Liver (tissue), 9 donors: ENCODE results near the gene KIF15. TPM values are rescaled to one million over a fixed set of nuclear protein-coding genes. Genes with fewer than 3 reads are reported as not detected.
"Not testable (repeated sequence)": the region's sequence is repeated elsewhere in the genome, so short reads cannot be mapped to it uniquely, and the experiment has no call there.

ENCODE experiments used
- DNase-seq: peaks from one replicate; pipeline ENCODE4 v3.0.0-alpha.2; 2017; ENCODE audit warnings: low spot score
- H3K27ac ChIP-seq, 2 donors: one replicate each; pipeline ENCODE4 v1.7.0; 2013; ENCODE audit warnings: inconsistent platforms in 2 of 2, low read length in 2 of 2, control low read depth in 1 of 2, low read depth in 1 of 2, mild to moderate bottlenecking in 1 of 2
- H3K27me3 ChIP-seq, 4 donors: one replicate each; pipeline versions ENCODE4 v1.6.1 to v1.7.0; 2013; ENCODE audit warnings: low read length in 3 of 4, inconsistent platforms in 1 of 4, mild to moderate bottlenecking in 1 of 4, moderate library complexity in 1 of 4; ENCODE audit not compliant: control insufficient read depth in 4 of 4, insufficient read depth in 4 of 4
- H3K36me3 ChIP-seq, 4 donors: one replicate each; pipeline versions ENCODE4 v1.6.1 to v1.7.0; 2013; ENCODE audit warnings: low read length in 3 of 4, mild to moderate bottlenecking in 3 of 4, low read depth in 1 of 4, moderate library complexity in 1 of 4; ENCODE audit not compliant: control insufficient read depth in 4 of 4, insufficient read depth in 3 of 4
- H3K4me1 ChIP-seq, 4 donors: one replicate each; pipeline versions ENCODE4 v1.6.1 to v1.7.0; 2013; ENCODE audit warnings: low read length in 3 of 4, mild to moderate bottlenecking in 3 of 4, moderate library complexity in 1 of 4; ENCODE audit not compliant: control insufficient read depth in 4 of 4, insufficient read depth in 4 of 4
- H3K4me3 ChIP-seq, 3 donors: one replicate each; pipeline versions ENCODE4 v1.6.1 to v1.7.0; 2013; ENCODE audit warnings: low read length in 3 of 3, control low read depth in 1 of 3, low read depth in 1 of 3, mild to moderate bottlenecking in 1 of 3
- H3K9ac ChIP-seq, 2 donors: one replicate each; pipeline ENCODE4 v1.7.0; 2013; ENCODE audit warnings: low read length in 2 of 2, mild to moderate bottlenecking in 2 of 2, moderate library complexity in 2 of 2, control low read depth in 1 of 2, low read depth in 1 of 2
- H3K9me3 ChIP-seq, 4 donors: one replicate each; pipeline versions ENCODE4 v1.6.1 to v1.7.0; 2013; ENCODE audit warnings: low read length in 3 of 4; ENCODE audit not compliant: control insufficient read depth in 4 of 4
- CTCF ChIP-seq: fragments of 150-350 bp; IDR thresholded peaks from 2 replicates; pipeline ENCODE4 v1.5.1; 2017; ENCODE audit warnings: improper control_type of control experiment, low read depth, low read length; ENCODE audit not compliant: missing input control
- EGR1 ChIP-seq, 2 donors: IDR thresholded peaks; 2 replicates each; pipeline ENCODE4 v1.6.1; 2016 to 2018; ENCODE audit warnings: antibody characterized with exemption in 2 of 2, low read depth in 2 of 2
- FOXA1 ChIP-seq: IDR thresholded peaks from 2 replicates; pipeline ENCODE4 v1.6.1; 2016; ENCODE audit warnings: antibody characterized with exemption
- FOXA2 ChIP-seq: IDR thresholded peaks from 2 replicates; pipeline ENCODE4 v1.6.1; 2016; ENCODE audit warnings: antibody characterized with exemption
- GABPA ChIP-seq, 2 donors: IDR thresholded peaks in 1 of 2; conservative IDR thresholded peaks in 1 of 2; 2 replicates each; pipeline ENCODE4 v1.6.1; 2016; ENCODE audit warnings: antibody characterized with exemption in 2 of 2, mild to moderate bottlenecking in 1 of 2, moderate library complexity in 1 of 2
- HNF4A ChIP-seq, 2 donors: conservative IDR thresholded peaks; 2 replicates each; pipeline ENCODE4 v1.6.1; 2016; ENCODE audit warnings: antibody characterized with exemption in 2 of 2, mild to moderate bottlenecking in 2 of 2
- HNF4G ChIP-seq: IDR thresholded peaks from 2 replicates; pipeline ENCODE4 v1.6.1; 2016; ENCODE audit warnings: antibody characterized with exemption
- JUND ChIP-seq, 2 donors: IDR thresholded peaks; 2 replicates each; pipeline ENCODE4 v1.6.1; 2016; ENCODE audit warnings: antibody characterized with exemption in 2 of 2
- NR2F2 ChIP-seq: IDR thresholded peaks from 2 replicates; pipeline ENCODE4 v1.6.1; 2016; ENCODE audit warnings: antibody characterized with exemption
- RAD21 ChIP-seq, 2 donors: IDR thresholded peaks; 2 replicates each; pipeline ENCODE4 v1.6.1; 2016; ENCODE audit warnings: antibody characterized with exemption in 2 of 2, mild to moderate bottlenecking in 2 of 2
- REST ChIP-seq: IDR thresholded peaks from 2 replicates; pipeline ENCODE4 v1.6.1; 2016; ENCODE audit warnings: antibody characterized with exemption, mild to moderate bottlenecking
- RXRA ChIP-seq, 2 donors: IDR thresholded peaks; 2 replicates each; pipeline ENCODE4 v1.6.1; 2017 to 2018; ENCODE audit warnings: antibody characterized with exemption in 2 of 2, mild to moderate bottlenecking in 1 of 2
- SP1 ChIP-seq: IDR thresholded peaks from 2 replicates; pipeline ENCODE4 v1.6.1; 2018; ENCODE audit warnings: antibody characterized with exemption, mild to moderate bottlenecking
- TAF1 ChIP-seq: conservative IDR thresholded peaks from 2 replicates; pipeline ENCODE4 v1.6.1; 2016; ENCODE audit warnings: antibody characterized with exemption, mild to moderate bottlenecking
- YY1 ChIP-seq: IDR thresholded peaks from 2 replicates; pipeline ENCODE4 v1.6.1; 2016; ENCODE audit warnings: antibody characterized with exemption, mild to moderate bottlenecking
- ZBTB33 ChIP-seq: IDR thresholded peaks from 2 replicates; pipeline ENCODE4 v1.6.1; 2016; ENCODE audit warnings: antibody characterized with exemption
- WGBS: extraction: QIAGEN DNeasy Blood & Tissue Kit; methylation state at CpG from one replicate; pipeline ENCODE4 v1.1.7; 2013; 5-methylcytosine and 5-hydroxymethylcytosine counted together
- polyA plus RNA-seq, 2 donors: library from polyadenylated mRNA; stranded (reverse) in 1 of 2; unstranded in 1 of 2; fragments of 200-250 nt in 1 of 2; fragments of >200 nt in 1 of 2; fragmentation: Nextera tagmentation in 1 of 2; extraction: Ambion mirVana in 1 of 2; gene quantifications; one replicate each; pipeline versions ENCODE4 v1.2.1 to v1.2.3, GENCODE V29; 2013 to 2015
- total RNA-seq, 2 donors: library from RNA; depleted of rRNA; stranded (reverse); fragments of >200 nt; gene quantifications; one replicate each; pipeline ENCODE4 v1.2.3, GENCODE V29; 2014
- TF ChIP-seq, protein P1 (sequence below): IDR thresholded peaks from 2 replicates; pipeline ENCODE4 v1.6.1; 2016; ENCODE audit warnings: antibody characterized with exemption
- TF ChIP-seq, protein P2 (sequence below): IDR thresholded peaks from 2 replicates; pipeline ENCODE4 v1.6.1; 2016; ENCODE audit warnings: antibody characterized with exemption
- donor health status: healthy.
- donor health status: healthy.
- donor health status: healthy.
- donor health status: healthy.
- donor health status: healthy.

The KIF15 gene
- total and polyA plus RNA-seq, 4 donors: under 0.01 to 15.9 (median 0.24) TPM

DNA sequence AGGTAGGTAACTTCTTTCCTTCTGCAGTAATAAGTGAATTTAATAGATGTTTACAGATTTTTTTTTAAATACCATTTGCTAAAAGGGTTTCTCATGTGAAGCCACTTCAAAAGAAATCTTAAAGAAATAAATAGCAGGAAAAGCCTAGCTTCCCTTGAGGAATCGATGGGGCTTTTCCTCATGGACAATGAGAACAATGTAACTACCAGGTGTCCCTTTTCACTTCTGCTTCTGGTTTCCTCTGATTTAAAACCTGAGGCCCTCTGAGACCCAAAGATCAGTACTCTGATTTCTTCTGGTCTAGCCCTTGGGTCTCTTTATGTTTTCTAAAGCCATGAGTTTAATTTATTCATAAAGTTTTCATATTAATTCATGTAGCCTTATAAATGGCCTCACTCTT, 87.0 kb downstream of the KIF15 start:
- DNase-seq: no peak
- Histone ChIP-seq H3K9ac (no peak overlapping the region), H3K9me3 (no peaks in the 10 kb centered on the region), H3K4me1 (no peaks in the 10 kb centered on the region), H3K27ac (no peak overlapping the region), H3K36me3 (no peaks in the 10 kb centered on the region), H3K4me3 (no peak overlapping the region), H3K27me3 (no peaks in the 10 kb centered on the region)
- no peak for TF ChIP-seq HNF4A (conservative IDR thresholded peaks at IDR 0.05)
- 87% methylated on average over 1 of the region's 1 CpG for WGBS

DNA sequence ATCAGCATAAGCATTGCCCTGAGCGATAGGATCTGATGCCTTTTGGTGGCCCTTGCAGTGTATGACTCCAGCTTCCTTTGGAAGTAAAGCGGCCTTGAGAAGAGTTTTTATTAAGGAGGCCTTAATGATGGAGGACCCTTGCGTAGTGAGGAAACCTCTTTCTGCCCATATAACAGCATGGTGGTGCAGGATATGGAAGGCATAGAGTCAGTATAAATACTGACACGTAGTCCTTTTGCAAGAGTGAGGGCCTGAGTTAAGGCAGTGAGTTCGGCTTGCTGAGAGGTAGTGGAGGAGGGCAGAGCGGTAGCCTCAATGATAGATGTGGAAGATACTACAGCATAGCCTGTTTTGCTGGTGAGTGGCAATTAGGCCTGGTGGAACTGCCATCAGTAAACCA, 95.1 kb downstream of the KIF15 start:
- 98% methylated on average over 6 of the region's 6 CpGs for WGBS
- not testable (repeated sequence) for H3K27me3 ChIP-seq, H3K4me3 ChIP-seq, H3K9ac ChIP-seq, H3K36me3 ChIP-seq, H3K27ac ChIP-seq, DNase-seq, H3K9me3 ChIP-seq, H3K4me1 ChIP-seq

DNA sequence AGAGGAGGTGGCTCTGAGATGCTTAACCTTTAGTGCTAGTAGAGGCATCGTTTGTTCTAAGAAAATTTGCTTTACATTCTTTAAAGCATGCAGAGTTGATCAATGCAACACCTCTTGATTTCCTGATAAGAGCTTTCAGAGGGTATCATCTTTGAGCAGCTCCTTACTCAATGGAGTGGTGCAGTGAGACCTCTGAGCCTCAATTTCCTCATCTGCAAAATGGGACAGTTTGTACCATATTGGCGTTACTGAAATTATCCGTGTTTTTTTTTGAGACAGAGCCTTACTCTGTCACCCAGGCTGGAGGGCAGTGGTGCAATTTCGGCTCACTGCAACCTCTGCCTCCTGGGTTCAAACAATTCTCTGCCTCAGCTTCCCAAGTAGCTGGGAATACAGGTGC, 98.5 kb downstream of the KIF15 start:
- Histone ChIP-seq H3K27ac (no peak overlapping the region), H3K4me3 (no peak overlapping the region), H3K9me3 (peaks cover 0 to 2% (median 0%) of the 10 kb centered on the region in 4 donors), H3K9ac (no peak overlapping the region), H3K36me3 (peaks cover 0 to 2% (median 0%) of the 10 kb centered on the region in 4 donors), H3K4me1 (peaks cover 0 to 11% (median 7%) of the 10 kb centered on the region in 4 donors), H3K27me3 (no peaks in the 10 kb centered on the region)
- TF ChIP-seq NR2F2 (no peak), RXRA (IDR thresholded peaks at IDR 0.05) (no peak), FOXA2 (no peak), HNF4G (no peak), HNF4A (conservative IDR thresholded peaks at IDR 0.05) (no peak), ZBTB33 (no peak), CTCF (no peak), TAF1 (no peak), JUND (IDR thresholded peaks at IDR 0.05) (no peak), GABPA (IDR thresholded peaks at IDR 0.05 in 1 of 2, conservative IDR thresholded peaks at IDR 0.05 in 1 of 2) (no peak), YY1 (no peak), FOXA1 (no peak), RAD21 (IDR thresholded peaks at IDR 0.05) (no peak), SP1 (no peak), EGR1 (IDR thresholded peaks at IDR 0.05; ENCODE audit: low read depth in 2 of 2) (no peak), REST (no peak)
- TF ChIP-seq, protein P1, sequence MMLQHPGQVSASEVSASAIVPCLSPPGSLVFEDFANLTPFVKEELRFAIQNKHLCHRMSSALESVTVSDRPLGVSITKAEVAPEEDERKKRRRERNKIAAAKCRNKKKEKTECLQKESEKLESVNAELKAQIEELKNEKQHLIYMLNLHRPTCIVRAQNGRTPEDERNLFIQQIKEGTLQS: no peak
- TF ChIP-seq, protein P2, sequence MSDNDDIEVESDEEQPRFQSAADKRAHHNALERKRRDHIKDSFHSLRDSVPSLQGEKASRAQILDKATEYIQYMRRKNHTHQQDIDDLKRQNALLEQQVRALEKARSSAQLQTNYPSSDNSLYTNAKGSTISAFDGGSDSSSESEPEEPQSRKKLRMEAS: no peak
- no peak for DNase-seq
- 97% methylated on average over 4 of the region's 4 CpGs for WGBS
